ENCODE data around the gene UCN2.

DNA sequence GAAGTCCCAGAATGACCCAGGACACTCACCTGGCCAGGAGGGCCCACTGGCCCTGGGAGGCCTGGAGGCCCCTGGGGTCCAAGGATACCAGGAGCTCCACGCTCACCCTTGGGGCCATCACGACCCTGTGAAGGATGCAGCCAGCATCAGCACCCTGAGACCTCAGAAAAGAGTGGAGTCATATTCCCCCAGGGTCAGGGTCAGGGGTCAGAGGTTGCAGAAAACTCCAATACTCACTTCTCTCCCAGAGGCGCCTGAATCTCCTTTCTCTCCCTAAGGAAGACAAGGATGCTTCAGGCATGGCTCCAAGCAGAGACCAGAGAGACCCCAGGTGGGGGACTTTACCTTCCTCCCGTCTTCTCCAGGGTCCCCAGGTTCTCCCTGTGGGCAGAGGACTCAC is 13.1 kb upstream of the UCN2 start:
- TF ChIP-seq, protein P1, sequence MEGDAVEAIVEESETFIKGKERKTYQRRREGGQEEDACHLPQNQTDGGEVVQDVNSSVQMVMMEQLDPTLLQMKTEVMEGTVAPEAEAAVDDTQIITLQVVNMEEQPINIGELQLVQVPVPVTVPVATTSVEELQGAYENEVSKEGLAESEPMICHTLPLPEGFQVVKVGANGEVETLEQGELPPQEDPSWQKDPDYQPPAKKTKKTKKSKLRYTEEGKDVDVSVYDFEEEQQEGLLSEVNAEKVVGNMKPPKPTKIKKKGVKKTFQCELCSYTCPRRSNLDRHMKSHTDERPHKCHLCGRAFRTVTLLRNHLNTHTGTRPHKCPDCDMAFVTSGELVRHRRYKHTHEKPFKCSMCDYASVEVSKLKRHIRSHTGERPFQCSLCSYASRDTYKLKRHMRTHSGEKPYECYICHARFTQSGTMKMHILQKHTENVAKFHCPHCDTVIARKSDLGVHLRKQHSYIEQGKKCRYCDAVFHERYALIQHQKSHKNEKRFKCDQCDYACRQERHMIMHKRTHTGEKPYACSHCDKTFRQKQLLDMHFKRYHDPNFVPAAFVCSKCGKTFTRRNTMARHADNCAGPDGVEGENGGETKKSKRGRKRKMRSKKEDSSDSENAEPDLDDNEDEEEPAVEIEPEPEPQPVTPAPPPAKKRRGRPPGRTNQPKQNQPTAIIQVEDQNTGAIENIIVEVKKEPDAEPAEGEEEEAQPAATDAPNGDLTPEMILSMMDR (IDR thresholded peaks at IDR 0.05 in 4 of 5, conservative IDR thresholded peaks at IDR 0.05 in 1 of 5): no peak
- TF ChIP-seq POLR2A (IDR thresholded peaks at IDR 0.05): no peak
